NCI-H1694 treated with DMSO at 0.1 percent for 48 hours (cell line): ENCODE measurements around the gene WTAP.
A peak's percentile ranks its signal among the peaks of the same experiment; 100 is the strongest.
"Not testable (repeated sequence)": the region's sequence is repeated elsewhere in the genome, so short reads cannot be mapped to it uniquely, and the experiment has no call there.

Source experiments
- DNase-seq: peaks from one replicate; lab custom pipeline; 2025; lab: John Stamatoyannopoulos, UW

Gene WTAP

DNA sequence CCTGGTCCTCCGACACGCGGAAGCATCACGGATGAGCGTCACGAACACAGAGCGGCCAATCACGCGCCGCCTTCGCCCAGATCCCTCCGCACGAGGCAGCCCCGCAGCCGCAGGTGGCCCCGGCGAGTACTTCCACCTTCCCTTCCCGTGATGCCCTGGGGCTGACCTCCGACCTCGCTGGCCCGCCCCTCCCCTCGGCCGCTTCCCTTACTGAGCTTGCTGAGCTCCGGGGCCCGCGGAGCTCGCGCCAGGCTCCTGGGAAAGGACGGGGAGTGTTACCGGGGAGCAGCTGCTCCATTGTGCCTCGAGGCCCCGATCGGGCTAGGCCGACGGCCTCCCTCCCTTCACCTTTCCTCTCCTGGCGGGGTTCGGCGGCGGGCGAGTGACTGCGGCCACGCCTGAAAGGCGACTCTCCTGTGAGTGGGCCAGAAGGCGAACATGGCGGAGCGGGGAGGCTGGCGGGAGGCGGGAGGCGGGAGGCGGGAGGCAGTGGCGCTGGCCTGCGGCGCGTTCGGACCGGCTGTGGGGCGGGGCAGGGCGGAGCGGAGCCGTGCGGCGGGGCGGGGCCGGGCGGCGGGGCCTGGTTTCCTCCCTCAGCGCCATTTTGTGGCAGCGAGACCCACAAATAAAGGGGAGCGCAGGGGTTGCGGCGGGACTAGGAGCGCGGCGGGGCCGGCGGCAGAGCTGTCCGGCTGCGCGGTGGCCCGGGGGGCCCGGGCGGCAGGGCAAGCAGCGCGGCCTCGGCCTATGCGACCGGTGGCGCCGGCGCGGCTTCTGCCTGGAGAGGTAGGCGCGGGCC is at the start of gene WTAP:
WTAP (plus strand) TSS at position 589 of the 799 bp plus-strand sequence. CDS start 8,760 bp downstream, outside the sequence.
- DNase-seq, result peak; percentile 85

DNA sequence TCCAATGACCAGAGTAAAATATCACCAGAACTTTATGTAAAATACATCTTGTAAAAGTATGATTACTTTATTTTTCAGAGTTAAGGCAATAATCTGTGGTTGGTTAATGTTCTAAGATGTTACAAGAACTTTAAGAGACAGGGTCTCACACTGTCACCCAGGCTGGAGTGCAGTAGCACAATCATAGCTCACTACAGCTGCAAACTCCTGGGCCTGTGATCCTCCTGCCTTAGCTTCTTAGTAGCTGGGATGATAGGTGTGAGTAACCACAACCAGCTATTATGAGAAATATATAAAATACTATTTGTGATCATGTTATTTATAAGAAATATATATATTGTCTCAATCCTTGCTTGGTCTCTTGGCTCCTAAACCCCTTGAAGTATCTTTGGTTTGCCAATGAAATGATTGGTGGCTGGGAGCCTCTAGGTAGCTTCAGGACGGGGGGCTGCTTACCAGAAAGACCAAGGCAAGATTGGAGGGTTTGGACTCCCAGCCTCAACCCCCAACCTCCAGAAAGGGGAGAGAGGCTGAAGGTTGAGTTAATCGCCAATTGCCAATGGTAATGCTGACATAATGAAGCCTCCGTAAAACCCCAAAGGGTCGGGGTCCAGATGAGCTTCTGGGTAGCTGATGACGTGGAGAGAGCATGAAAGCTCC is 49.7 kb upstream of the WTAP start:
- no peak for DNase-seq

GRCh38 chr6:159678574-159678973 is 48.7 kb upstream of the WTAP start:
- no peak for DNase-seq

- no peak for DNase-seq
Measured at GRCh38 chr6:159679091-159680077, 47.9 kb upstream of the WTAP start.

DNA sequence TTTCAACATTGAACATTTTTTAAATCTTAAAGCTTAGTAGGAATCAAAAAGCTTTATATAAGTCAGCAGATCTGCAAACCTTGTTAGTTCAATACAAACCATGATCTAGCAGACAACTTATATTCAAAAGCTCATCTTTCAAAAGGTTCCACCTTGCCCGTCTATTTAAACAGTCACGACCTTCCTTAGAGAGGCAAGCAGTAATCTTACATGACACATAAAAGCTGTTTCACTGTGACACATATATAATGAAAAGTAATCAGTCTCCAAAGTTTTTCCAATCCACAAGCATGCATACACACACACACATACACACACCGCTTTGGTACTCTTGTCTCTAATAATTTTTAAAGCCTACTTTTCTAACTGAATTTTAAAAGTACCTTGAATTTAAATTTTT is 47.2 kb upstream of the WTAP start:
- DNase-seq, result no peak

GRCh38 chr6:159681191-159681880 is 46.0 kb upstream of the WTAP start:
- DNase-seq, result no peak

- DNase-seq, result no peak
Measured at GRCh38 chr6:159682295-159682694, 45.0 kb upstream of the WTAP start.

GRCh38 chr6:159682810-159683209 is 44.5 kb upstream of the WTAP start:
- no peak for DNase-seq

- no peak for DNase-seq
Measured at GRCh38 chr6:159684013-159684304, 43.3 kb upstream of the WTAP start.

- DNase-seq, result no peak
Measured at GRCh38 chr6:159686040-159686439, 41.3 kb upstream of the WTAP start.

- DNase-seq, result no peak
Measured at GRCh38 chr6:159686703-159687102, 40.6 kb upstream of the WTAP start.

DNA sequence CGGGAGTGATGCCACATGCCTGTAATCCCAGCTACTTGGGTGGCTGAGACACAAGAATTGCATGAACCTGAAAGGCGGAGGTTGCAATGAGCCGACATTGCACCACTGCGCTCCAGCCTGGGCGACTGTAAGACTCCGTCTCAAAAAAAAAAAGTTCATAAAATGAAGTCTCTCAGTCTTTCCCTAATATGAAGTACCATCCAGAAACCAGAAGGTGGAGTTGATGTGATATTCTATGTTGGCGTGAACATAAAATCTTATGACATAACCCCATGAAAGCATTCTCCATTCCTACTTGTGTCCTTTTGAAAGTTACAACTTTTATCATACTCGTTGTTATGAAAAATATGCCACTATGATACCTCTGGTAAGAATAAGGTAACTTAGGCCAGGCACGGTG is 40.0 kb upstream of the WTAP start:
- no peak for DNase-seq

DNA sequence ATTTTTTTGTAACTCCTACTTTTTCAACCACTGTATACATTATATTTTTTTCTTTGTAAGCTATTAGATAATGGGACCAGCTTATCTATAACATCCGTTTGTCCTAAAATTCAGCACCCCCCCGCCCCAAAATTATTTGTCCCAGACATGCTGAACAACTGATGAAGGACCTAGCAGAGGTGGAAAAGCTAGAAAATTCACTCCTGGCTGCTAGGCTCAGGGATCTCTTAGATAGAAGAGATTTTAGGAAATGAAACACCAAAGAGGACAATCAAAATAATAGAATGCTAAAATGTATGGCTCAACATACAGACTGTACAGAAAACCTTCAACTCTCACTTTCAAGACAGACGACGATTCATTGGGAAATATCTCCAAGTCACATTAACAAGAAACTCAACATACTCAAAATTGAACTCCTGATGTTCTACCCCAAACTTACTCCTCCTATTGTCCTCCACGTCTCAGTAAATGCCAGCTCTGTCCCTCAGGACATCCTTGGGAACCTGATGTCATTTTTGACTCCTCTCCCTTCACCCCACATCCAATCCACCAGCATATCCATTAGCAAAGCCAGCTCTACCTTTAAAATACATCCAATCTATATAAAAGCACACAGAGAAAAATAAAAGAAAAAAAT is 38.9 kb upstream of the WTAP start:
- DNase-seq, result no peak

DNA sequence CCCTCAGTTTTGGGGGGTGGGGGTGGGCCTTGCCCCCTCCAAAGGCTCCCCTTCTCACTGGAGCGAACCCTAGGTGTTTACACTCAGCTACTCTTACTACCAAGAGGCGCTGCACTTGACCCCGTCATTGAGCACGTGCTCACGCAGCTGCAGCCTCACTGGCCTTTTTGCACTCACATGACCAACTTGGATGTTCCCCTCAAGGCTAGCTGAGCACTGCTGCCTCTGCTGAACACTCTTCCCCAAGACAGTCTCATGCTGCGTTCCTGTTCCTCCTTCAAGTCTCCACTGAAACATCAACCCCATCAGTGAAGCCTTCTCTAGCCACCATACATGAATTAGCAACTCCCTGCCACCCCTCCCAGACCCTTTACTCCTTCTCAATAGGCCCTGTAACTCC is 38.3 kb upstream of the WTAP start:
- no peak for DNase-seq

DNA sequence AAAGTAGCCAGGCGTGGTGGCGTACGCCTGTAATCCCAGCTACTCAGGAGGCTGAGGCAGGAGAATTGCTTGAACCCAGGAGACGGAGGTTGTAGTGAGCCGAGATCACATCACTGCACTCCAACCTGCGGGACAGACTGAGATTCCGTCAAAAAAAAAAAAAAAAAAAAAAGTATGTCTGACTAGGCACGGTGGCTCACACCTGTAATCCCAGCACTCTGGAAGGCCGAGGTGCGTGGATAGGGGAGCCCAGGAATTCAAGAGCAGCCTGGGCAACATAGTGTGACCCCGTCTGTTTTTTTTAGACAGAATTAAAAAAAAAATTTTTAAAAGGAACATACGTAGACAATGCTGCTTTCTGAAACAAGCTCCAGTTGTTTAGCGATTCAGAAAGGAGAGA is 37.2 kb upstream of the WTAP start:
- DNase-seq, result not testable (repeated sequence)

- peak; percentile 25 for DNase-seq
Measured at GRCh38 chr6:159691133-159691962, 36.0 kb upstream of the WTAP start.

DNA sequence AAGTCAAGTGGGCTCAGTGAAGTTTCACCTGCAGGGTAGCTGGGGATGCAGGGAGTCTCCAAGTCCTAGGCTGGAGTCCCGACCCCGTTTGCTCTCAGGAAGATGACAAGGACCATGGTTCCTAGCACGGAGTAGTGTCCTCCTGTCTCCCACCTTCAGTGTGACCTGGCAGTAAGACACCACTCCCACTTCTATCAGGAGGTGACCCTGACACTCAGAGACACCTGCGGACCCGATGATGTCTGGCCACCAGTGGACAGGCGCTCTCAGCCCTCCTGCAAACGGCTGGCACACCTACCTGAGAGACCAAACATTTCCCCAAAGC is 35.4 kb upstream of the WTAP start:
- no peak for DNase-seq

DNA sequence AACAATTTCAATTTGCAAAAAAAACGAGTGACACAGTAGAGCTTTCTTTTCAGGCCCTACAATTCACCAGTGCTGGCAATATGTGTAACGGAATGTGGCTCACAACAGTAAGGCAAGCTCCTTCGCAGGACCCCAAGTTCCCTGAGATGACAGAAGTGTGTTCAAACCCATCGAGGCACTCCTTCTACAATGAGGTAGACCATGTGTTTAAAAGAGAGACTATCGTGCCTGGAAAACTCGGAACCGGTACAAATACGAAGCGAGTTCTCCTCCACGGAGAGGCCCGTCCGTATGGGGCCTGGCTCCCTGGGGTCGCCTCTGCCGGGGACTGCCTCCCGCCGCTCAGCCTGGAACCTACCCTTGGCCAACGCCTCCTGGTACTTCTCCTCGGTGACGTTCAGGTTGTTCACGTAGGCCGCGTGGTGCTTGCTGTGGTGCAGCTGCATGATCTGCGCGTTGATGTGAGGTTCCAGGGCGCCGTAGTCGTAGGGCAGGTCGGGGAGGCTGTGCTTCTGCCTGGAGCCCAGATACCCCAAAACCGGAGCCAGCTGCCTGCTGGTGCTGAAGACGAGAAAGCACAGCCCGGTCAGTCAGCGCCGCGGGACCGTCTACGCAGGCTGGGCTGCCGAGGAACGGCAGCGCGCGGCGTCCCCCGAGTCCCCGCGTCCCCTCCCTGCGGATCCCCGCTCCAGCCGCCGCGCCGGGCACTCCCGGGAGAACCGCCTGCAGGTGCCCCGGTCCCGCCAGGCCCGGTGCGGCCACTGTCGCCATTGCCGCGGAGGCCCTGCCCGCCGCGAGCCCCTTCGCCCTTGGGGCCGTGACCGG is 34.8 kb upstream of the WTAP start:
- peak; percentile 7 for DNase-seq

- peak; percentile 33 for DNase-seq
Measured at GRCh38 chr6:159693128-159693893, 34.0 kb upstream of the WTAP start, which contains the start of gene SOD2. Gene SOD2, minus strand, starts transcription at chr6:159693241. Its CDS starts 74 bp downstream, at chr6:159693167.
